SHP77 (cell line): ENCODE data around the gene TLR9.
A peak's percentile ranks its signal among the peaks of the same experiment; 100 is the strongest.

Experiments used
- DNase-seq, 2 experiments: peaks; one replicate each; lab custom pipeline; 2025; lab: John Stamatoyannopoulos, UW

TLR9 gene

GRCh38 chr3:52217409-52217805 lies 8.0 kb downstream of the TLR9 start:
- DNase-seq = no peak

DNA sequence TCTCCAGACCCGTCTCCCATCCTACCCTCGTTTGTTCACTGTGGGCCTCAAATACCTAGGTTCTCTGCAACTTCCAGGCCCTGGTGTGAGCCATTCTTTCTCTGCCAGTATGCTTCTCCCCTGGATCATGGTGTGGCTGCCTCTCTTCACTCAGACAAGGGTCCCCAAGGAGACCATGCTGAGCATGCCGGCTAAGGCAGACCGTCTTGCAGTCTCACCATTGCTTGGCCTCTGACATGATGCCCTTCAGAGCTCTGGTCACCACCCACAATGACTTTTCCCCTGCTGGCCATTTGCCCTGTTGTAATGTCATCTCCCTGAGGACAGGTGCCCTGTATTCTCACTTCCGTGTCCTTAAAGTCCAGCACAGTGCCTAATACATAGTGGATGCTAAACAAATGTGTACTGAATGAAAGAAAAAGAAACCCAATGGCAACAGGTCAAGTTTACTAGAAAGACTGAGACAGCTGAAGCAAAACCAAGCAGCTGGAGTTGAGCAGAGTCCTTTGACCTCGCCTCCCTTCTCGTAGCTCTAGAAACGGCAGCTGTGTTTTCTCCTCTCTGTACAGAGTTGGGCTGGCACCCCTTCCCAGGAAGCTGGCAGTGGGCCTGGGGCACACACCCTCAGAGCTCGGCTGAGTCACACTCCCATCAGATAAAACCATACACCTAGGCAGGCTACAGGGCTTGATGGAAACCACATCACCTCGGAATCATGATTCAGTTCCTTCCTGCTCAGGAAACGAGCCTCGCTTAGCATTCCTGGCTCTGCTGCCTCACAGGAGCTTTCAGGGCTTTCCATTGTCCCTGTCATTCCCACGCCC lies 8.6 kb downstream of the TLR9 start:
- DNase-seq = peak; percentile 72 to 79

DNA sequence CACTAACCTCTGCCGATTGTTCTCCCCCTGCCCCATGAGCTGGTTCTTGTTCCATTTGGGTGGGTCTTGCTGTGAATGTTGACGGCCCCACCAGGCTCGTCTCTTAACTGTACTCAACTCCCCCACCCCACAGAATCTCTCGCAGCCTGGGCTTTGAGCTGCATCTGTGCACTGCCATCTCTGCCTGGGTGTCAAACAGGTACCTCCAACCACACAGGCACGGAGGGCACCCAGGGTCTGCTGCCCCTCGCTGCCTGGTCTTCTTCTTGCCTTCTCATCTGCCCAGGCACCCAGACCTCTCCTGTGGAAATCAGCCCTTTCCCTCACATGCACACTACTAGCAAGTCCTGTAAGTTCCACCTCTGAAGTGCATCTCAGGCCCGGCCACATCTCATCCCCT lies 10.1 kb downstream of the TLR9 start:
- no peak for DNase-seq

DNA sequence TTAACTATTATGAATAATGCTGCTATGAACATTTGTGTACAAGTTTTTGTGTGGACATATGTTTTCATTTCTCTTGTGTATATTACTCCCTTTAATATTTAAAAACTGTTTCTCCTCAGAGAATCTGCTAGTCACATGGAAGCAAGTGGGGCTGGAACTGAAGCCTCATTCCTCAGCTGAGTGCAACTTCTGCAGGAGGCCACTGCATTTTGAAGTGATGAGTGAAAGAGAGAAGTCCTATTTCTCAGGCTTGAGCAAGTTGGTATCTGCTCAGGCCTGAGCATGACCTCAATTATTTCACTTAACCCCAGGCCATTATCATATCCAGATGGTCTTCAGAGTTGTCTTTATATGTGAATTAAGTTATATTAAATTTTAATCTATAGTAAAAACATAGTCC lies 11.5 kb downstream of the TLR9 start:
- no peak for DNase-seq

- no peak for DNase-seq
These were observed 12.4 kb downstream of the TLR9 start for GRCh38 chr3:52213005-52213404.

DNA sequence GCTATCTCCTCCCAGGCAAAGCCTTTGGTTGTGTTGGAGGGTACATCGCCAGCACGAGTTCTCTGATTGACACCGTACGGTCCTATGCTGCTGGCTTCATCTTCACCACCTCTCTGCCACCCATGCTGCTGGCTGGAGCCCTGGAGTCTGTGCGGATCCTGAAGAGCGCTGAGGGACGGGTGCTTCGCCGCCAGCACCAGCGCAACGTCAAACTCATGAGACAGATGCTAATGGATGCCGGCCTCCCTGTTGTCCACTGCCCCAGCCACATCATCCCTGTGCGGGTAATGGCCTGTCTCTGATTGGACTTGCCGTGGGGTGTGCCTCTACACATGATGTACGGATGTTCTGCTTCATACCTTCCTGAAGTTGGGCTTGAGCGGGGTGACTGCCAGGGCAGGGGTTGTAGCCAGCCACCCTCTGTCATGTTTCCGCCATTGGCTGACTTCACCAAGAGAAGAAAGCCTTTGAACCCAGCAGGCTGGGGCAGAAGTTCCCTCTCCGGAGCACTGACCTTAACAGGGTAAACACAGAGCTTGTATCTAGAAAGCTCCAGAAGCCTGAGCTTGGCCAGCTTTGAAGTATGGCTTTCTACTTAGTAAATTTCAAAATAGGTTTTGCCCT lies 14.1 kb downstream of the TLR9 start:
- DNase-seq = no peak

- peak; percentile 14 to 22 for DNase-seq
These were observed 14.8 kb downstream of the TLR9 start for GRCh38 chr3:52210550-52211046.

DNA sequence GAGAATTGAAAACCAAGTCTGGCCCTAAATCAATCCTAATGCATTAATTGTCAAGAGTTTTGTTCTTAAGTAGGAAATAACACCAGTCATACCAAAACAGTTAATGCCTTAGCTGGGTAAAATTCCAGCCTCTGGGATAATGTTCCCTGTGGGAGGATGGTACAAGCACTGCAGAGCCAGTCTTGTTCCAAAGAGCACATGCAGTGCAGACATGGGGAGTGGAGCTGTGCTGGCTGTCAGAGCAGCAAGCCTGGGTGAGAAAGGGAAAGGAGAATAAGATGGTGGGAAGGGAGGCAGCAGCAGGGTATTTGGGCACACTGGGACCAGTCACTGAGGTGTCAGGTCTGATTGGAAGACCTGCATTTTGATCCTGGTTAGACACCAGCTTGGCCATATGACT lies 15.4 kb downstream of the TLR9 start:
- DNase-seq = no peak

GRCh38 chr3:52208556-52208955 lies 16.9 kb downstream of the TLR9 start:
- no peak for DNase-seq

GRCh38 chr3:52205727-52206372 lies 19.6 kb downstream of the TLR9 start:
- DNase-seq = no peak

- DNase-seq = peak; percentile 93 to 95
These were observed 20.9 kb downstream of the TLR9 start for GRCh38 chr3:52204337-52205073.

GRCh38 chr3:52203701-52204100 lies 21.7 kb downstream of the TLR9 start:
- no peak for DNase-seq

- no peak for DNase-seq
These were observed 22.9 kb downstream of the TLR9 start for GRCh38 chr3:52202384-52203077.

GRCh38 chr3:52200981-52201679 lies 24.3 kb downstream of the TLR9 start:
- no peak for DNase-seq

- DNase-seq = no peak
These were observed 26.5 kb downstream of the TLR9 start for GRCh38 chr3:52198643-52199608.

GRCh38 chr3:52197842-52198625 lies 27.4 kb downstream of the TLR9 start, which contains the start of gene ALAS1:
Gene ALAS1 (plus strand): TSS chr3:52198160. CDS start chr3:52199242, 1,082 bp downstream.
- peak; percentile 83 to 89 for DNase-seq

GRCh38 chr3:52197499-52197841 lies 28.0 kb downstream of the TLR9 start:
- DNase-seq = no peak

DNA sequence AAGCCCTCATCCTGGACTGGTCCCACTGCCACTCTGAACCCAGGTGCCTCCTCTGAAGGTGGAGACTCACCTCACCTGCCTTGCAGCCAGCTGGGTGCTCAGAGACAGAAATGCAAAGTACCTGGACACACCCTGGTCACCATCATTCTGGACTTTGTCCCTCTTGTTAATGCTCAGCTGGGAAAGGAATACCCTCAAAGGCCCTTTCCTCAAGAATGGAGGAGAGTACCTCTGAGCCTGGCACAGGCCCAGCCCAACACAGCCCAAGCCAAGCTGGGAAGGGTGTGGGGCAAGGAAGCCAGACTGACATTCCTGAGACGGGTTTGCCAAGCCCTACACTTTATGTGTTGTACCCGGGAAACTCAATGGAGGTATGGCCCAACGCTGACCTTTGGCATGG lies 28.5 kb downstream of the TLR9 start:
- no peak for DNase-seq

DNA sequence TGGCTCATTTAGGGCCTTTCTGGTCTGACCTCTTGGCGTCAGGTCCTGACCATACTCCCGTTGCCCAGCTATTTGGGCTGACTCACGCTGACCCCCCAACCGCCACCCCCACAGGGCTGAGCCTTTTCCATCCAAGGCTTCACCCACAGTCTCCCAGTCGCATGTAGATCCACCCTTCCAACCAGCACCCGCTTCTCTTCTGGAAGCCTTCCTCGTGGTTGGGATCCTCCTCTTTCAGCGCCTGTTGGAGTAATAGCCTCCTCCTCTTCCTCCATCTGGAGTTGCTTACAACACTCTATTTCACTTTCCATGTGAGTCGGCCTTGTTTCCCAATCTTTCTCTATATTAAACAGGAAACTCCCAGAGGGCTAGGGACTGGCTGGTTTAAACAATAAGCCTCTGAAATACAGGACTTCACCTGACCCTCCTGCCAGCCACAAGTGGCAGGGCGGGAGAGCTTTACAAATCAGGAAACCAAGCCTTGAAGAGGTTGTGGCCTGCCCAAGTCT lies 29.6 kb downstream of the TLR9 start:
- no peak for DNase-seq
